HL-60 (cell line): ENCODE results near the gene GMDS.

Experiments
- DNase-seq, 2 experiments: peaks; one replicate each; pipeline ENCODE4 v3.0.0-alpha.2; 2010 to 2020; ENCODE audit warnings: low read depth in 1 of 2, low spot score in 1 of 2
- H3K27ac ChIP-seq: fragments of 250-450 bp; sonication (Bioruptor Pico); replicated peaks from 2 replicates; pipeline ENCODE4 v1.5.1; 2020; ENCODE audit warnings: mild to moderate bottlenecking, moderate library complexity
- H3K27me3 ChIP-seq: fragments of 250-450 bp; sonication (Bioruptor Pico); 2 replicates; pipeline ENCODE4 v1.5.1; 2021; ENCODE audit warnings: mild to moderate bottlenecking, moderate library complexity; ENCODE audit not compliant: insufficient read depth, poor library complexity, severe bottlenecking
- H3K4me3 ChIP-seq: replicated peaks from 2 replicates; pipeline ENCODE4 v1.5.1; 2011; ENCODE audit warnings: mild to moderate bottlenecking, control low read depth, low read length; ENCODE audit not compliant: insufficient read depth
- GABPA ChIP-seq: IDR thresholded peaks from 2 replicates; pipeline ENCODE4 v1.6.1; 2012; ENCODE audit warnings: low read depth
- POLR2AphosphoS5 ChIP-seq: IDR thresholded peaks from 2 replicates; pipeline ENCODE4 v1.6.1; 2012; ENCODE audit warnings: low read depth
- REST ChIP-seq: IDR thresholded peaks from 2 replicates; pipeline ENCODE4 v1.6.1; 2012; ENCODE audit warnings: low read depth; ENCODE audit not compliant: insufficient replicate concordance
- SPI1 ChIP-seq: IDR thresholded peaks from 2 replicates; pipeline ENCODE4 v1.6.1; 2012; ENCODE audit warnings: low read depth, mild to moderate bottlenecking, borderline replicate concordance
- TF ChIP-seq, protein P1 (sequence below): IDR thresholded peaks from one replicate; pipeline ENCODE4 v1.5.1; 2011; ENCODE audit warnings: low read length, control low read depth, inconsistent platforms; ENCODE audit not compliant: insufficient read depth

GMDS gene

DNA sequence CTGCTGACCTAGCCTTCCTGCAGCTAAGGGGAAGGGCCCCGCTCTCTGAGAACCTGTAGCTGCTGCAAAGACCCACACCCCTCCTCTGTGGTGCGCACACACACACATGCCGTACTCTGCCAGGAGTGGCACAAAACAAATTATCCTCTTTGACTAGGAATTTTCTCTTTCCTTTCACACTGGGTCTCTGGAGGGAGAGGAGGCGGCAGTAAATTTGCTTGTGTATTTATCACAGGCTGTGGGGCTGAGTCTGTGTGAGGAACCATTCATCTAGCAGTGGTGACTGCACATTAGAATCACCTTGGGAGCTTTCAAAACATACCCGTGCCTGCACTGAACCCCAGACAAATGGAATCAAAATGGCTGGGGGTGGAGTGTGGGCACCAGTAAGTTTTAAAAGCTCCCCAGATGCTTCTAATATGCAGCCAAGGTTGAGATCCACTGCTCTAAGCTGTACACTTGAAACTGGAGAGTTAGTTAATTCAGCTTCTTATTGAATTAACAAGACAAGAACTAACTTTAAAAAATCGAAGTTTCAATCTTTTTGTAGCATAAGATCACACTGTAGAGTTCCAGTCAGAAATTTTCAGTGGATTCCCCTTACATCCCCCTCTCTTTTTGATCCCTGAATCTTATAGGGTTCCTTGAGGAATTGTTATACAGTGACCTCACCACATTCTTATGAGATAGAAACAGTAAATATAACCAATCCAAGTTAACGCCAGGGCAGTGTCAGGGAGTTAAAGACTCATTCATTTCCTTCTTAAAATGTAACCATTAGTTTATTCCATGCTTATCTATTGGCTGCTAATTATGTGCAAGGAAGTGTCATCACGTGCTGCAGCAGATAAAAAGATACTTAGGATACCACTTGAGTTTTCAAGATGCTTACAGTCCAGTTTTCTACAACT, 29.8 kb upstream of the GMDS start:
- Histone ChIP-seq H3K27me3 (no peaks in the 10 kb centered on the region), H3K4me3 (no peak overlapping the region), H3K27ac (no peak overlapping the region)
- TF ChIP-seq REST, result no peak
- TF ChIP-seq GABPA, result no peak
- no peak for TF ChIP-seq SPI1
- TF ChIP-seq, protein P1, sequence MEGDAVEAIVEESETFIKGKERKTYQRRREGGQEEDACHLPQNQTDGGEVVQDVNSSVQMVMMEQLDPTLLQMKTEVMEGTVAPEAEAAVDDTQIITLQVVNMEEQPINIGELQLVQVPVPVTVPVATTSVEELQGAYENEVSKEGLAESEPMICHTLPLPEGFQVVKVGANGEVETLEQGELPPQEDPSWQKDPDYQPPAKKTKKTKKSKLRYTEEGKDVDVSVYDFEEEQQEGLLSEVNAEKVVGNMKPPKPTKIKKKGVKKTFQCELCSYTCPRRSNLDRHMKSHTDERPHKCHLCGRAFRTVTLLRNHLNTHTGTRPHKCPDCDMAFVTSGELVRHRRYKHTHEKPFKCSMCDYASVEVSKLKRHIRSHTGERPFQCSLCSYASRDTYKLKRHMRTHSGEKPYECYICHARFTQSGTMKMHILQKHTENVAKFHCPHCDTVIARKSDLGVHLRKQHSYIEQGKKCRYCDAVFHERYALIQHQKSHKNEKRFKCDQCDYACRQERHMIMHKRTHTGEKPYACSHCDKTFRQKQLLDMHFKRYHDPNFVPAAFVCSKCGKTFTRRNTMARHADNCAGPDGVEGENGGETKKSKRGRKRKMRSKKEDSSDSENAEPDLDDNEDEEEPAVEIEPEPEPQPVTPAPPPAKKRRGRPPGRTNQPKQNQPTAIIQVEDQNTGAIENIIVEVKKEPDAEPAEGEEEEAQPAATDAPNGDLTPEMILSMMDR, result no peak
- no peak for TF ChIP-seq POLR2AphosphoS5
- no peak for DNase-seq

GRCh38 chr6:2272696-2273095, 27.3 kb upstream of the GMDS start:
- H3K27ac ChIP-seq, result no peak overlapping the region
- no peak for DNase-seq
- H3K27me3 ChIP-seq, result no peaks in the 10 kb centered on the region
- no peak overlapping the region for H3K4me3 ChIP-seq
- TF ChIP-seq REST, result no peak
- TF ChIP-seq GABPA, result no peak
- no peak for TF ChIP-seq SPI1
- TF ChIP-seq, protein P1, result no peak
- no peak for TF ChIP-seq POLR2AphosphoS5

DNA sequence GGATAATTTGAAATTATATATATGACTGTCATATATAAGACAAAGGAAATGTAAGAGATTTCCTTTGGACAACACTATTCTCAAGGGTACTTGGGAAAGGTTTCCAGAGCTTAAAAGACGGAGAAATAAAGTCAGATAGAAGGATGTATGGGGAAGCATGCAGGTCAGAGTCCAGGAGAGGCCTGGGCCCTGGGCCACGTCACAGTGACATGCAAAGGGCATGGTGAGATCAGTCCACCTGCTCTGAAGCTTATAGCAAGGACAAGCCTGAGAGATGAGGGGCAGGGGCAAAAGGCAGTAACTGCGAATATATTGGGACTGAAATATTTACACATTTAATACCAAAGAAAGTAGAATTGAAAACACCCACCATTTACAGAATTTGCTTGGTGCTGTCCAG, 24.6 kb upstream of the GMDS start:
- H3K4me3 ChIP-seq, result no peak overlapping the region
- H3K27me3 ChIP-seq, result no peaks in the 10 kb centered on the region
- no peak for DNase-seq
- no peak overlapping the region for H3K27ac ChIP-seq
- TF ChIP-seq SPI1 (no peak), POLR2AphosphoS5 (no peak), REST (no peak), GABPA (no peak)
- TF ChIP-seq, protein P1, result no peak
